HL-60 (cell line): ENCODE measurements around the gene CNIH3.

Experiments used
- CTCF ChIP-seq: IDR thresholded peaks from one replicate; pipeline ENCODE4 v1.5.1; 2011; ENCODE audit warnings: low read length, control low read depth, inconsistent platforms; ENCODE audit not compliant: insufficient read depth
- GABPA ChIP-seq: IDR thresholded peaks from 2 replicates; pipeline ENCODE4 v1.6.1; 2012; ENCODE audit warnings: low read depth
- POLR2AphosphoS5 ChIP-seq: IDR thresholded peaks from 2 replicates; pipeline ENCODE4 v1.6.1; 2012; ENCODE audit warnings: low read depth

- no peak for TF ChIP-seq CTCF
- TF ChIP-seq POLR2AphosphoS5: no peak
- no peak for TF ChIP-seq GABPA
Measured at GRCh38 chr1:224740685-224741052, 124.6 kb downstream of the CNIH3 start.
